Erythroblast (primary cell): ENCODE measurements around the gene TMEM233.

Experiments
- GATA1 ChIP-seq: IDR thresholded peaks from 2 replicates; pipeline ENCODE4 v1.6.1; 2011; ENCODE audit warnings: low read depth, mild to moderate bottlenecking, control low read depth, low read length, moderate library complexity
- POLR2A ChIP-seq: IDR thresholded peaks from 2 replicates; pipeline ENCODE4 v1.6.1; 2011; ENCODE audit warnings: mild to moderate bottlenecking, low read length

DNA sequence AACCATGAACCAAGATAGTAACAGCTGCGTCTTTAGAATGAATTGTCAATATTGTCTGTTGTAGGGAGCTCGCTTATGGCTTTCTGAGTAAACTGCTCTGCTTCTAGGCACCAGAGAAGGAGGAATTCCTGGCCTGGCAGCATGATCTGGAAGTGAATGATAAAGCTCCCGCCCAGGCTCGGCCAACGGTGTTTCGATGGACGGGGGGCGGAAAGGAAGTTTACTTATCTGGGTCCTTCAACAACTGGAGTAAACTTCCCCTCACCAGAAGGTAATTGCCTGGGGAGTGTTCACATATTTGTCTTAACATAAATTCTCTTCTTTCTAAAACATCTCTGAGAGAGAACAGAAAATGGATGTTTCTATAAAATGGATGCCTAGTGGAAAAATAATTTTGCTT, 78.6 kb downstream of the TMEM233 start:
- TF ChIP-seq POLR2A: no peak
- TF ChIP-seq GATA1: no peak
